NCI-H1436 (cell line): Measurements from ENCODE around the gene RNU1-1.
"Not testable (repeated sequence)": the region's sequence is repeated elsewhere in the genome, so short reads cannot be mapped to it uniquely, and the experiment has no call there.

Experiments
- DNase-seq: peaks from one replicate; lab custom pipeline; 2025; lab: John Stamatoyannopoulos, UW

RNU1-1 gene

DNA sequence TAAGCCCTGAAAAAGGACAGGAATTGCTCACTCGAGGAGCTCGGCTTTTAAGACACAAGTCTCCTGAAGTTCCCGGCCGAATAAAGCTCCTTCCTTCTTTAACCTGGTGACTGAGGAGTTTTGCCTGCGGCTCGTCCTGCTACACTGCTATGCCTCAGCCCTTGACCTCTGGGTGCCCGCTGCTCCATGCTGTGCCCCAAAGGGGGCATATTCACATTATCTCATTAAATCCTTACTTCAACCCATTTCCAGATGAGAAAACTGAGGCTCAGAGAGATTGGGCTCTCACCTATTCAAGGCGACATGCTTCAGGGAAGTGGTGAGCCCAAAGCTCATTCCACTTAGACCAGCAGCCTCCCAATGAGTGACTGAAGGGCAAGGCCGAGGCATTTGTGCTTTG lies 20.4 kb downstream of the RNU1-1 start:
- not testable (repeated sequence) for DNase-seq

DNA sequence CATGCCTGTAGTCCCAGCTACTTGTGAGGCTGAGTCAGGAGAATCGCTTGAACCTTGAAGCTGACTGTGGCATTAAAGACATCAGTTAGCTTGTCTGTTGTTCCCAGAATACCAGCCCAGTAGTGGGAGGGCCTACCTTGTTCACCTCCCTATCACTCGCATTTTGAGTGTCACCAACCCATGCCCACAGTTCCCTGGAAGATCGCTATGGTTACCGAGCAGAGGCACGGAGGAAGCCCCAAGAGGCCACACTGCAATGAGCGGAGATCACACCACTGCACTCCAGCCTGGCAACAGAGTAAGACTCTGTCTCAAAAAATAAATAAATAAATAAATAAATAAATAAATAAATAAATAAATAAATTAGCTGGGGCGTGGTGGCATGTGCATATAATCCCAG lies 21.1 kb downstream of the RNU1-1 start:
- not testable (repeated sequence) for DNase-seq

DNA sequence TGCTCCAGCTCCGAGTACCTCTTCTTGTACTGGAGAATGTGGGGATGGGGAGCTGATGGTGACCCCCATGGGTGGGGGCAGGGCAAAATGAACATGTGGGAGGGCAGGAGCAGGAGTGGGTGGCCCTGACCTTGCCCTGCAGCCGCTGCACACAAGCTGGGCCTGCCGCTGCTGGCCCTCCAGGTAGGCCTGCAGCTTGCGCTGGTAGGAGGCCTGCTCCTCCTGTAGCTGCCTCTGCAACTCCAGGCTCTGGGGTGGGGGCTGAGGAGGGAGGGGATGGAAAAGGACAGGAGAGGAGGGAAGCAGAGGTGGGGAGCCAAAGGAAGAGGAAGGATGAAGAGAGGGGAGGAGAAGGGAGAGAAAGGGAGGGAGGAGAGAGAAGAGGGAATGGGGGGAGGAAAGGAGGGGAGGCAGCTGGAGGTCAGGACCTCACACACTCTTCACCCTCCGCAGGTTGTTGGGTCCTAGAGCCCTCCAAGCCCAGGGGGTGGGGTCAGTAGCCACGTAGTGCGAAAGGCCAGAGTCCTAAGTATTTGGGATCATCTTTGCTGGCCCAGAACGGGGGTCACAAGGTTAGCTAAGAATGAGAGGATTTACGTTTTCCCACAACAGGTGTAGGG lies 22.9 kb downstream of the RNU1-1 start:
- no peak for DNase-seq

DNA sequence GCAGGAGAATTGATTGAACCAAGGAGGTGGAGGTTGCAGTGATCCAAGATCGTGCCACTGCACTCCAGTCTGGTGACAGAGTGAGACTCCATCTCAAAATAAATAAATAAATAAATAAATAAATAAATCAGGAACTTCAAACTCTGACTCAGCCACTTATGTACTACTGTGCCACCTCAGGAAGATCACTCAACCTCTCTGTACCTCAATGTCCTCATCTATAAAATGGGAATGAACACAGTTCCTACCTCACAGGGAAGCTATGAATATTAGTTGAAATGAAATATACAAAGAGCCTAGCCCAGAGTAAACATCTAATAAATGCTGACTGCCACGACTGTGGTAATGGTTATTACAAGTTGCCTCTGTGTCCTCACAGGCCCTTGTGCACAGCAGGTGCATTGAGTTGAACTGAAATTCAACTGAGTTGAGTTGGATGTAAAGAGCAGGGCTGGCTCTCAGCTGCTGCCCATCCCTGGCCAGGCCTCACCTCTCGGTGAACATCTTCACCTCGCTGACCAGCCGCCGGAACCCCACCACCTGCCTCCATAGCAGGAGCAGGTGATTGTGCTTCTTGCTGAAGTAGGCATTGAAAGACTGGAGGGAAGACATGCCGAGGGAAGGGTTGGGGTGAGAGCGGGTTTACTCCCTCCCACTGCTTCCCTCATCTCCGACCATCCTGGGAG lies 24.7 kb downstream of the RNU1-1 start:
- not testable (repeated sequence) for DNase-seq

DNA sequence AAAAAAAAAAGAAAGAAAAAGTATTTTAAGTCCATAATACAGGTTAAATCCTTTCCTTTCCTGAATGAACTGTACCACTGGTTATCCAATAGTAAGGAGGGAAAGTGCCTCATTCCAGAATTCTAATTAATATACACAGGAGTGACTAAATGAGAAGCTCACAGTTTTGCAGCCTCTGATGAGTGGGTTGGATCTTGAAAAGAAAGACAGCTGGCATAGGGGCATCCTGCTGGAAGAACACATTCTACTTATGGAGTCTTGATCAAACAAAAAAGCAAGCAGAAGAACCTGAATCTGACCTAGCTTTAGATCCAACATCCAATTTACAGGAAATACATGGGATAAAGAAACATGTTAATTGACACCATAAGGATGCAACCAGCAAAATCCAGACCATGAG lies 27.1 kb downstream of the RNU1-1 start:
- not testable (repeated sequence) for DNase-seq

DNA sequence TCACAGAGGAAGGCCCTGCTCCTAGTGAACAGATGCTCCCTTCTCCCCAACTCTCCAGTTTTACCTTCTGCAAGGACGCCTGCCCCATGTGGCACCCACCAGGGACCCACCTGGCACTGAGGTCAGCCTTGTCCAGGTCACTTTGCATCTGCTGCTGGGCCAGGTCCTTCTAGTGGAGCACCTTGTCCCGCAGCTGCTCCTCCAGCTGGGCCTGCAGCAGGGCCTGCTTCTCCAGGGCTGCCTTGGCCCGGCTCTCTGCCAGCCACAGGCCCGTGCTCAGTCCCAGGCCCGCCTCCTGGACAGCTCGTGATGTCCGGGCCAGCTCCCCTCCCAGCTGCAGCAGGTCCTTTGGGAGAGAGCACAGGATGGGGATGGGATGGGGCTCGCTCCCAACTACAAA lies 27.8 kb downstream of the RNU1-1 start:
- not testable (repeated sequence) for DNase-seq

DNA sequence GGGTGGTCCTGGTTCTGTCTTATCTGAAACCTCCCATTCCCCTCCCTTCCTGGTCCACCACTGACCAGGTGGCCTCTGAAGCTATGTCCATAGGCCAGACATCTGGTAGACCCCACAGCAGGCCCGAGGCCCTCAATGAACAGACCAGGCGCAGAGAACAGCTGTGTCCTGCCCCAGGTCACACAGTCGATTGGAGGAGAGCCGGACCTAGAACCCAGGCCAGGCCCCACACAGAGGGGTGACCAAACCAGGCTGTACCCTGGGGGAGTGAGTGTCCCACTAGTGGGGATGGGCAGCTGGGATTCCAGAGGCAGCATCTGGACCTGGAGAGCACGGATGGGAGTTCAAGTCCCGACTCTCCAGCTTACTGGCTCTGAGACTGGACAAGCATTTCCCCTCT lies 29.2 kb downstream of the RNU1-1 start:
- no peak for DNase-seq

DNA sequence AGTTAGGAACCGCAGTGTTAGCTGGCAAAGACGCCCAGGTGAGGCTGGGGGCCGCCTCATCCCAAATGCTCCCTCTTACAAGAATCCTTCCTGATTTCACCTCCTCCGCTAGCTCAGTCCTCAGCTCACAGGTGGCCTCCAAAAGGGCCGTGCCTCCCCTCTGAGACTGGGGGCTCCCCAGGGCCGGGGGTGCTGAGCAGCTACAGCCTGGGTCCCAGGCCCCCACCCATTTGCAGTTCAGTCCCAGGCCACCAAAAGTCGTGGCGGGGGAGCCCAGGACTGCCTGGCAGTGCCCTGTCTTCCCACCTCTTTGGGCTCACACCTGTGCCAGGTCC lies 29.6 kb downstream of the RNU1-1 start:
- no peak for DNase-seq

DNA sequence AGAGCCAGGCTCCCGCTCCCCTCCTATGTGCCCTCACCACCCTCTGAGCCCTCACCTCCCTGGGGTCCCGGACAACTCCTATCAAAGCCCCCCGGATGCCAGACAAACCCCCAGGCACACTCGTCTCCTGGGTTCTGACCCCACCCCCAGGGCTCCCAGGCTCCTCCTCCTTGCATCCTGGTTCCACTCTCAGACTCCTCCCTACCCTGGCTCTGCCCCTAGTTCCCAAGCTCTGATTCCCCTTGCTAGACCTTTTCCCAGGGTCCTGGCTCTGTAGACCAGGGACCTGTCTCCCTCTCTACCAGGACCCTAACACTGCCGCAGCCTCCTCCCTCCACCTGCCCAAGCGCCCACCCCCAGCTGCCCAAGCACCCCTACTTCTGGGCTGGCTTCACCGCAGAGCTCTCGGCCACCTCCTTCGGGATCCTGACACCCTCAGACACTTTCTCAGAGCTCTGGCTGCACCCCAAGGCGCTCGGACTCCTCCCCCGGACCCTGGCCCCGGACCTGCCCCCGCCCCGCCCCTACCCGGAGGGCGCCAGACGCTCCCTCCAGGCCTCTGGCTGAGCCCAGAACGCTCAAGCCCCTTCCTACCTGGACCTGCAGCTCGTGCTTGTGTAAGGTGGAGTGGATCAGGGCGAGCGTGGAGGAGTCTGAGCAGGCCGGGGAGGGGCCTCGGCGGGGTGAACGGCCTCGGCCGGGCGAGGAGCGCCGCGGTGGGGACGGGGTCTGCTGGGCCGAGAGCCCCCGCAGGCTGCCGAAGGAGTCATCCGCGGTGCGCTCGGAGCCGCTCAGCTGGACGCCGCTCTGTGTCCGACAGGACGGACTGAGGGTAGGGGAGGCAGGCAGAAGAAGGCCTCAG lies 30.2 kb downstream of the RNU1-1 start:
- DNase-seq: not testable (repeated sequence)

DNA sequence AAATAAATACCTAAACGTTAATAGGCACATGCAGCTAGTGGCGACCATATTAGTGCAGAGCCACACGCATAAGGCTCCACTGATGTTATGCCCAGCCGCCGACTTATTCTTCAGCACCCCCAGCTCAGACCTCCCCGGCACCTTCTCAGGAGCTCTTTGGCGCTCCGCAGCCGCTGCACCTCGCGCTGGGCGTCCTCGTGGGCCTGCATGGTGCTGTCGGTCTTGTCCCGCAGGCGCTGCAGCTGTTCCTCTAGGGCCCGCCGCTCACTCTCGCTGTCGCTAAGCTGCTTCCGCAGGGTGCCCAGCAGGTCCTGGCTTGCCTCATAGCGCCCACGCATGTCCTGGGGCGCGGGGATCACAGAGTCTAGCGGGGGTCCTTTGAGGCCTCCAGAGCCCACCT lies 30.9 kb downstream of the RNU1-1 start:
- DNase-seq: not testable (repeated sequence)

DNA sequence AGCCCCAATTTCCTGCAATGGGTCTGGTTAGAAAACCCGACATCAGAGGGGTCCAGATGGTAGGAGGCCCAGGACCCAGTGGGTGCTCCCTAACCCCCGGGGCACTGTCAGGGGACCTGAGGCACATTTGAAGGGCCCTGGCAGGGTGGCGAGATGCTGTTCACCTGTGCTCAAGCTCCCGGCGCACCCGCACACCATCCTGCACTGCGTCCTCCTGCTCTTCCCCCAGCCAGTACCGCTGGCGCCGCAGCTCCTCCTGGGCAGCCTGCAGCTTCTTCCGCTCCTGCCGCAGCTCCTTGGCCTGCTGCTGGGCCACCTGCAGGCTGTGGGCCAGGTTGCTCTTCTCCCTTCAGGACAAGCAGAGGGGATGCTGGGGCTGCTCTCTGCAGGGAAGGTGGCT lies 36.0 kb downstream of the RNU1-1 start:
- DNase-seq: no peak

DNA sequence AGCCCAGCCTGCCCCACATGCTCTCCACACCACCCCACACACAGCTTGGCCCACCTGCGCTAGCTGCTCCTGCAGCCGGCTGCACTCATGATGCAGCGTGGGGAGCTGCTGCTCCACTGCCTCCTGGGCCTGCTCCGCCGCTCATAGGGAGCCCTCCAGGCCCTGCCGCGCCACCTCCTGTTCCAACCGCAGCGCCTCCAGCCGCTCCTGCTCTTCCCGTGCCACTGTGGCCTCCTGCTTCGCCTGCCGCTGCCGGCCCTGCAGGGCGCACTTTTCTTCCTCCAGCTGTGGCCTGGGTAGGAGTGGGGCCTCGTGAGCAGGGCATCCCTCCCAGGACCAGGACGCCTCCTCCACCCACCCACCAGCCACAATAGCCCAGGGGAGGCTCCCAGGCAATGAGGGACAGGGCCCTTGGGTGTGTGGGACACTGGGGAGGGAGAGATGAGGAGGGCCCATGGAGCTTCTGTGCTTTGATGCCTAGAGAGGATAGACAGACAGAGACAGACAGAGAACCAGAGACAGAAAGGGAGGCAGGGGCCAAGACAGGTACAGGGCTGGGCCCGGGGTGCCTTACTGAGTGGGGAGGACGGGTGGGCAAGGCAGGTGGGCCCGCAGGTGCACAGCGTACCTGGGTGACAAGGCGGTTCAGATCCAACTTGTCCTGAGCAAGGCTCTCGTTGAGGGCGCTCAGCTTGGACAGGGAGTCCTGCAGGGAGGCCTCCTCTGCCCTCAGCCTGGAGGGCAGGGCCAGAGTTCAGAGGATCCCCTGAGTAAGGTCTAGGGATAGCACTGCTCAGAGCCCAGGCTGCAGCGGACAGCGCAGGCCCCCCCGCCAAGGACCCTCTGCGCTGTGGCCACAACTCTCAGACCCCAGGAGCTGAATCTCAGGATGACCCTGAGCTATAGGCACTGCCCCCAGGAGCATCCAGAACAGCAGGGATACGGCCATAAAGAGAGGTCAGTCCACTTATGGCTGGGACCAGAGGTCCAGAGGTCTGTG lies 38.0 kb downstream of the RNU1-1 start:
- DNase-seq: not testable (repeated sequence)

DNA sequence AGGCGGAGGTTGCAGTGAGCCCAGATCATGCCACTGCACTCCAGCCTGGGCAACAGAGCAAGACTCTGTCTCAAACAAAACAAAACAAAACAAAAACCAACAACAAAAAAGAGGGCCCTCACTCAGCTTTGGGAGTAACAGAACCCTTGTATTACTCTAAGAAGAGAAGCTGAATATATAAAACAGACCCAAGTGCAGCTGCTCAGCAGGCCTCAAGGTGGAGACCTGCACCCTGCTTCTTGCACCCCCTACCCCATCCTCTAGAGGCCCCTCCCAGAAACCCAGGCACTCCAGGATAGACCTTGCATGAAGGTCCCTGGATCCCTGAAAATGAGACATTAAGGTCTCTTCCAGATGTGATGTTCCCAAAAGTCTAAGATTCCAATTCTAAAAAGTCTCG lies 39.2 kb downstream of the RNU1-1 start:
- DNase-seq: not testable (repeated sequence)

DNA sequence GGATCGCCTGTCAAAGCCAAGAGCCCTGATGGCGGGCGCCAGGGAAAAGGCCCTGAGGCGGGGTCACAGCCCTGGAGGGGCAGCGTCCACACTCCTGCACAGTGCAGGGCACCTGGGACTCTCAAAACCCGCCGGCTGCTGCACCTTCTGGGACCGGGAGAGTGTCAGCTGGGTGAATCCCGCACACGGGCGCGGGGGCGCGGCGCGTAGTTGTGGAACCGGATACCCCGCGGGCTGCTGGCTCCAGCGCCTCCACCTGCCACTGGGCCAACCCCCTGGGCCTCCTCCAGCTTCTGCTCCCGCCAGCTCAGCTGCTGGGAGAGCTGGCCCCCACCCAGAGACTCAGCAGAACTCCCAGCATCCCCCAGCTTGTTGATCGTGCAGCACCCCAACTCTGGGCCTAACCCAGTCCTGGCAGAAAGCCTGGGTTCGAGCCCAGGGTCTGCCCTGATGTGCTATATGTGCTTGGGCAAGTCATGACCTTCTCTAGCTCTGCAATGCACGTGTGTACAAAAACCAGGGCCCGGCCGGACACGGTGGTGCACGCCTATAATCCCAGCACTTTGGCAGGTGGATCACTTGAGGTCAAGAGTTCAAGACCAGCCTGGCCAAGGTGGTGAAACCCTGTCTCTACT lies 39.8 kb downstream of the RNU1-1 start:
- no peak for DNase-seq

DNA sequence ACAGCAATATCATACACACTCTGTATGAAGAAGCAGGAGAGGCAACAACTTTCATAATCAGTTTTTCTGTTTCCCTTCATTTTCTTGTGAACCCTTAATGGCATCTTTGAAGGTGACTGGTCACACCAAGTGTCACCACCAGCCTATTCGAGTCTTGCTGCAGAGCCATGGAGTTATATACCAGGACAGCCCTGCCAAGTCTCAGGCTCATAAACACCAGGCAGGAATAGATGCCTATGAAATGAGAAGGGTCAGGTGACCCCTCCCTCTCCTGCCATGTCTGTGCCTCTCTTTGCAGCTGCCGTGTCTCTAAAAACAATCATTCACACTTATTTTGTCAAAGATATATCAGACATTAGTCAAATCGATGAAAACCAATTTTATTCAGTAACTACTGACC lies 45.5 kb downstream of the RNU1-1 start:
- no peak for DNase-seq

DNA sequence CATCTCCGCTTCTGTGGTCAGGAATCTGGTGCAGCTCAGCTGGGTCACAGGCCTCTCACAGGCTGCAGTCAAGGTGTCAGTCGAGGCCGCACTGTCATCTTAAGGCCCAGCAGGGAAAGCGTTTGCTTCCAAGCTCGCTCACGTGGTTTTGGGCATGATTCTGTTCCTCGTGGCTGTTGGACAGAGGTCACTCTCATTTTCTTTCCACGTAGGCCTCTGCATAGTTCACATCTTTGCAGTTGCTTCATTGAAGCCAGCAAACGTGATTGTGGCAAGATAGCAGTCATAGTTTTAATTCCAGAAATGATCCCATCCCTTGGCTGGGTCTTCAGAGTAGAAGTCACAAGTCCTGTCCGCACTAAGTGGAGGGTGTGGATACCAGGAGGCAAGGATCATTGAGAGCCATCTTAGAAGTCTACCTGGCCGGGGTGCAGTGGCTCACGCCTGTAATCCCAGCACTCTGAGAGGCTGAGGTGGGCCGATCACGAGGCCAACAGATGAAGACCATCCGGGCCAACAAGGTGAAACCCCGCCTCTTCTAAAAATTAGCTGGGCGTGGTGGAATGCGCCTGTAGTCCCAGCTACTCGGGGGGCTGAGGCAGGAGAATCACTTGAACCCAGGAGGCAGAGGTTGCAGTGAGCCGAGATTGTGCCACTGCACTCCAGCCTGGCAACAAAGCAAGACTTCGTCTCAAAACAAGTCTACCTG lies 49.0 kb downstream of the RNU1-1 start:
- no peak for DNase-seq
